GM06990 (cell line): ENCODE results near the gene B4GALT5.
"Not testable (repeated sequence)": the region's sequence is repeated elsewhere in the genome, so short reads cannot be mapped to it uniquely, and the experiment has no call there.

Source experiments
- DNase-seq: peaks from one replicate; pipeline ENCODE4 v3.0.0-alpha.2; 2011; ENCODE audit not compliant: insufficient read length; ENCODE audit errors: extremely low read depth
- H3K27me3 ChIP-seq: replicated peaks from 2 replicates; pipeline ENCODE4 v1.6.0; 2011; ENCODE audit warnings: low read length; ENCODE audit not compliant: control insufficient read depth, insufficient read depth
- H3K36me3 ChIP-seq: 2 replicates; pipeline ENCODE4 v1.5.1; 2011; ENCODE audit warnings: low read length; ENCODE audit not compliant: control insufficient read depth, insufficient read depth
- H3K4me3 ChIP-seq: replicated peaks from 2 replicates; pipeline ENCODE4 v1.5.1; 2011; ENCODE audit warnings: low read depth, mild to moderate bottlenecking, control low read depth, low read length
- TF ChIP-seq, protein P1 (sequence below): IDR thresholded peaks from 2 replicates; pipeline ENCODE4 v1.5.1; 2011; ENCODE audit warnings: low read length, control low read depth, mild to moderate bottlenecking, inconsistent platforms; ENCODE audit not compliant: insufficient read depth, poor library complexity, severe bottlenecking

B4GALT5 gene

DNA sequence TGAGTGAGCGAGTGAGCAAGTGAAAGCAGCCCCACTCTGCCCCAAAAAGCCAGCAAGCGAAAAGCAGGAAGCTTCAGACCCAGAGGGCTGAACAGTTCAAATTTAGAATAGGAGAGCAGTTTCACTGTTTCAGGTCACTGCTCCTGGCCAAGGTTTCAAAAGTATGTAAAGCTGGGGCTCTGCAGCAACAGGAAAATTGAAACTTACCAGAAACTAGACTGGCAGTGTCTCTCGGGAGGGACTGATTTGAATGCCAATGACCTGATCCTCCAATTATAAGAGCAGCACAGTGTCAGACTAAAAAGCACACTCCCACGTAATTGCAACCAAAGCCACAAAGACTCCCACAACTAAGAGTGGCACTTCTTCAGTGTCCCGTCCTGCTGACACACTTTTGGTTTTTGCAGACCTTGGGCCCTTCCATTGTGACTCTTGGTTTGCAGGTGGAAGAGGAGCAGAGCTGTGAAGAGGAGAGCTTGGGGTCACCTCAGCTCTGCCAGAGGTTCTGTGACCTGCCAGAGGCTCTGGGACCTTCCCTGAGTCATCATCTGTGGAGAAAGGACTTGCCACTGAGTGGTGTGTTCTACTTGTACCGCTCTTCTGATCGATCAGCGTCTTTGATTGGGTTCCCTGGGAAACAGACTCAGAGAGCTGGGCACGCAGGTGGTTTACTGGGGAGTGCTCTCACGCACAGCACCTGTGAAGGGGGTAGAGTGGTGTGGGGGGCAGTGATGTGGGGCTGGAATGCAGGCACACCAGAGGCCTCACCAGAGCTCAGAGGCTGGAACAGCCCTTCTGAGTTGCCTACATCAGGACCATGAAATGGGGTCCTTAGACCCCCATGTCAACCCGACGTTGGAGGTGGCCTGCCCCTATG, 93.1 kb downstream of the B4GALT5 start:
- Histone ChIP-seq H3K27me3 (no peaks in the 10 kb centered on the region), H3K4me3 (no peak overlapping the region), H3K36me3 (no peaks in the 10 kb centered on the region)
- TF ChIP-seq, protein P1, sequence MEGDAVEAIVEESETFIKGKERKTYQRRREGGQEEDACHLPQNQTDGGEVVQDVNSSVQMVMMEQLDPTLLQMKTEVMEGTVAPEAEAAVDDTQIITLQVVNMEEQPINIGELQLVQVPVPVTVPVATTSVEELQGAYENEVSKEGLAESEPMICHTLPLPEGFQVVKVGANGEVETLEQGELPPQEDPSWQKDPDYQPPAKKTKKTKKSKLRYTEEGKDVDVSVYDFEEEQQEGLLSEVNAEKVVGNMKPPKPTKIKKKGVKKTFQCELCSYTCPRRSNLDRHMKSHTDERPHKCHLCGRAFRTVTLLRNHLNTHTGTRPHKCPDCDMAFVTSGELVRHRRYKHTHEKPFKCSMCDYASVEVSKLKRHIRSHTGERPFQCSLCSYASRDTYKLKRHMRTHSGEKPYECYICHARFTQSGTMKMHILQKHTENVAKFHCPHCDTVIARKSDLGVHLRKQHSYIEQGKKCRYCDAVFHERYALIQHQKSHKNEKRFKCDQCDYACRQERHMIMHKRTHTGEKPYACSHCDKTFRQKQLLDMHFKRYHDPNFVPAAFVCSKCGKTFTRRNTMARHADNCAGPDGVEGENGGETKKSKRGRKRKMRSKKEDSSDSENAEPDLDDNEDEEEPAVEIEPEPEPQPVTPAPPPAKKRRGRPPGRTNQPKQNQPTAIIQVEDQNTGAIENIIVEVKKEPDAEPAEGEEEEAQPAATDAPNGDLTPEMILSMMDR, result no peak
- peak; percentile 83 for DNase-seq

DNA sequence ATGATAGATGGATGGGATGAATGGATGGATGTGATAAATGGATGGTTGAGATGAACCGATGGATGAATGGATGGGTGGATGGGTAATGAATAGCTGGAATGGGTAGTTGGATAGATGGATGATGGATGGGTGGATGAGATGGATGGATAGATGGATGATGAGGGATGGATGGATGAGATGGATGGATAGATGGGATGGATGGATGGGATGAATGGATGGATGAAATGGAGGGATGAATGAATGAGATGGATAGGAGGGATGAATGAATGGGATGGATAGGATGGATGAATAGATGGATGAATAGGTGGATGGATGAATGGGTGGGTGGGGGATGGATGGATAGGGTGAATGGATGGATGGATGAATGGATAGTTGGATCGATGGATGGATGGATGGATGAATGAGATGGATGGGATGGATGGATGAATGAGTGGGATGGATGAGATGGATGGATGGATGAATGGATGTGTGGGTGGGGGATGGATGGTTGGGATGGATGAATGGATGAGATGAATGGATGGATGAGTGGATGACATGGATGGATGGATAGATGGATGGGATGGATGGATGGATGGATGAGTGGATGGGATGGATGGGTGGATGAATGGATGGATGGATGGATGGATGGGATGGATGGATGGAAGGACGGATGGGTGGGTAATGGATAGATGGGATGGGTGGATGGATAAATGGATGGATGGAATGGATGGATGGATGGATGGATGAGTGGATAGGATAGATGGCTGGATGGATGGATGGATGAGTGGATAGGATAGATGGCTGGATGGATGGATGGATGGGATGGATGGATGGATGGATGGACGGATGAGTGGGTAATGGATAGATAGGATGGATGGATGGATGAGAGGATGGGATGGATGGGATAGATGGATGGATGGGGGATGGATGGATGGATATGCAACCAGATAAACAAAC, 94.3 kb downstream of the B4GALT5 start:
- H3K4me3 ChIP-seq, result no peak overlapping the region
- H3K36me3 ChIP-seq, result no peaks in the 10 kb centered on the region
- DNase-seq, result no peak
- no peaks in the 10 kb centered on the region for H3K27me3 ChIP-seq
- TF ChIP-seq, protein P1, result no peak

GRCh38 chr20:49618289-49618688, 95.4 kb downstream of the B4GALT5 start:
- no peak overlapping the region for H3K4me3 ChIP-seq
- no peak for DNase-seq
- H3K27me3 ChIP-seq, result no peaks in the 10 kb centered on the region
- TF ChIP-seq, protein P1, result no peak
- no peaks in the 10 kb centered on the region for H3K36me3 ChIP-seq

- H3K27me3 ChIP-seq, DNase-seq, H3K36me3 ChIP-seq, H3K4me3 ChIP-seq: not testable (repeated sequence)
These were observed 96.3 kb downstream of the B4GALT5 start for GRCh38 chr20:49617394-49617793.

DNA sequence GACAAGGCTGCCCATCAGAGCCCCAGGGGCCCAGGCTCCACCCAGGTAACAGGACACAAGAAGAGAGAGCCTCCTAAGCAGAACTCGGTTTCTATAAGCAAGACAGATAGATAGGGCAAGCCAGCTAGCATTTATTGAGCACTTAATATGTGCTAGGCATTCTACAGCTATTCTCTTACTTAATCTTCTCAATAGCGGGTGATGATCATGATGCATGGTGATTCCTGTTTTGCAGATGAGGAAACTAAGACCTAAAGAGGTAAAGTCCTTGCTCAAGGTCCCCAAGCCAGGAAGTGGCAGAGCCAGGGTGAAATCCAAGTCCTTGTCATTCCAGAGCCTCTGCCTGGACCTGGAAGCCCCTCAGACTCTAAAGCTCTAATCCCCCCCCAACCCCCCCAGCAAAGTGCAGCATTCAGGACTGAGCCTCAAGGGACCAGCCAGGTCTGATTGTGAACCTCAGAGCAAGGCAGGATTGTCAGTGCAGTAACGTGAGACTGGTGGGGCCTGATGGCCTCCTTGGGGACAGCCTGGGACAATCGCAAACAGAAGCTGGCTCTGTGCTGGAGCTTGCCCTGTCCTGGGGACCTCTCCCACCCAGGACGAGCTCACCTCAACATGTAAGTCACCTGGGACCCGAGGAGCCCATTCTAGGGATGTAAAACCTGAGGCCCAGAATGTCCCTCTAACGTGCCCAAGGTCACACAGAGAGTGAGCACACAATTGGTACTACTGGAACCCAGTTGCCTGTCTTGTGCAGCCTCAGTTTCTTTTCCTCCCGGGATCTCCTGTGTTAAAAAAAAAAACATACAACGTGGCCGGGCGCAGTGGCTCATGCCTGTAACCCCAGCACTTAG, 97.3 kb downstream of the B4GALT5 start:
- no peak for DNase-seq
- TF ChIP-seq, protein P1, result no peak
- Histone ChIP-seq H3K36me3 (no peaks in the 10 kb centered on the region), H3K4me3 (no peak overlapping the region), H3K27me3 (no peaks in the 10 kb centered on the region)
